Erythroblast (primary cell): Measurements from ENCODE around the gene HS3ST5.
"Not testable (repeated sequence)": the region's sequence is repeated elsewhere in the genome, so short reads cannot be mapped to it uniquely, and the experiment has no call there.

Experiments
- GATA1 ChIP-seq: IDR thresholded peaks from 2 replicates; pipeline ENCODE4 v1.6.1; 2011; ENCODE audit warnings: low read depth, mild to moderate bottlenecking, control low read depth, low read length, moderate library complexity
- POLR2A ChIP-seq: IDR thresholded peaks from 2 replicates; pipeline ENCODE4 v1.6.1; 2011; ENCODE audit warnings: mild to moderate bottlenecking, low read length

- not testable (repeated sequence) for TF ChIP-seq POLR2A, GATA1
Observed at GRCh38 chr6:114217996-114218395, 124.8 kb downstream of the HS3ST5 start.
